AG04450 (cell line): ENCODE results near the gene GPR107. TPM values are rescaled to one million over a fixed set of nuclear protein-coding genes. Genes with fewer than 3 reads are reported as not detected.
A peak's percentile ranks its signal among the peaks of the same experiment; 100 is the strongest.

Experiments
- CTCF ChIA-PET: fragments of 300-600, 350-600 bp; formaldehyde crosslinking; extraction: SDS; loops from one replicate; lab custom pipeline; 2022; ENCODE audit warnings: antibody characterized with exemption, inconsistent platforms; lab: Charles Lee
- POLR2A ChIA-PET: fragments of 350-600 bp; formaldehyde crosslinking; extraction: SDS; loops from one replicate; lab custom pipeline; 2021; ENCODE audit warnings: antibody characterized with exemption, inconsistent platforms; lab: Yijun Ruan, JAX
- DNase-seq: peaks from one replicate; pipeline ENCODE4 v3.0.0-alpha.2; 2011; ENCODE audit warnings: low read depth, low spot score
- H3K27ac ChIP-seq: one replicate; pipeline ENCODE4 v1.5.1; 2012; ENCODE audit warnings: low read depth, low read length, control low read depth
- H3K27me3 ChIP-seq: one replicate; pipeline ENCODE4 v1.6.0; 2012; ENCODE audit warnings: low read length; ENCODE audit not compliant: control insufficient read depth, insufficient read depth
- H3K4me3 ChIP-seq: 2 replicates; pipeline ENCODE4 v1.5.1; 2011; ENCODE audit warnings: mild to moderate bottlenecking, low read depth, low read length, control low read depth
- H3K9me3 ChIP-seq: 2 replicates; pipeline ENCODE4 v1.5.1; 2012; ENCODE audit warnings: low read length; ENCODE audit not compliant: control insufficient read depth, insufficient read depth
- CTCF ChIP-seq: IDR thresholded peaks from 2 replicates; pipeline ENCODE4 v1.5.1; 2011; ENCODE audit warnings: low read depth, low read length, control low read depth, inconsistent platforms
- polyA plus RNA-seq: library from polyadenylated mRNA; depleted of rRNA; stranded (reverse); fragments of >200 nt; gene quantifications from 2 replicates; pipeline ENCODE4 v1.2.3, GENCODE V29; 2011

GPR107 gene
- polyA plus RNA-seq, 1 experiment, result 45.1 TPM

DNA sequence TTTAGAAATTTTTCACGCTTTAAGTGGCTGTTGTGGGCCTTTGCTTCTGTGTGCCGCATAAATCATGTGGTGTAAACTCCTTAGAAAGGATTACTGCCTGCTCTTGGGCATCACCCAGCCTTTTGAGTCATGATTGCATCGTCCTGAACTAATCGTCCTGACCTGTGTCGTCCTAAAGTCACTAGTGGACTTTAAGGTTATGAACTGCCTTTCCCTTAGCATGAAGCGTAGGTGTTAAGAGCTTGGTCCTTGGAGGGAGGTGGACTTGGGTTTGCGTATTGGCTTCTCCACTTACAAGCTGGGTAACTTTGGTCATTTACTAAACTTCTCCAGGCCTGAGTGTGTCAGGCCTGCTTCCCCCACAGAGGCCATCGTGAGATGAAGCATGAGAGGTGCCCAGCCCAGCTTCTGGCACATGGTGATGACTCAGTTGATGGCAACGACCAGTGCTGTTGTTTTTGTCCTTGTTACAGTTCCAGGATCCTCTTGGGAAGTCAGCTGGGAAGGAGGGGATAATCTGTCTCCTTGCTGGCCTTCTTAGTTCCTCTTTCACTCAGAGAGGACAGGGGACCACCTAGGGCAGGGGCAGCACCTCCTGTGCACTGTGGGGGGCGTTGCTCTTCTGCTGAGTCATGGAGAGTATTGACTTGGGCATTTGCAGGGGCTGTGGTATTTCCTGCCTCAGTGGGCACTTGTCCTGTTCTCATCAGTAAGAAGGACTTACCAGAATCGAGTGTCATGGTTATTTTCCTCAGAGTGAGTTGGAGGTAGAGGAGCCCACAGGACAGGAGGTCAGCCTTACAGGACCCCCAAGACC, 64.3 kb downstream of the GPR107 start:
- no peaks in the 10 kb centered on the region for H3K27me3 ChIP-seq
- no peak for TF ChIP-seq CTCF
- no peak for DNase-seq
- H3K9me3 ChIP-seq, result no peaks in the 10 kb centered on the region; the same call in 1 of the 2 replicates
- H3K27ac ChIP-seq, result peak overlapping the region; percentile 47
- CTCF ChIA-PET, result interaction anchor here (5.2 kb wide), 1 partner anchor 11 kb away, joined by 22 read pairs; no protein-coding TSS in a partner anchor
- no peak overlapping the region for H3K4me3 ChIP-seq
- POLR2A ChIA-PET, result no interaction called here

GRCh38 chr9:130118841-130119518, 65.3 kb downstream of the GPR107 start:
- Histone ChIP-seq H3K9me3 (no peaks in the 10 kb centered on the region; the same call in 1 of the 2 replicates), H3K27ac (no peak overlapping the region), H3K4me3 (no peak overlapping the region), H3K27me3 (no peaks in the 10 kb centered on the region)
- no peak for DNase-seq
- TF ChIP-seq CTCF, result no peak
- CTCF ChIA-PET, result interaction anchor here (5.2 kb wide), 1 partner anchor 12 kb away, joined by 22 read pairs; no protein-coding TSS in a partner anchor
- POLR2A ChIA-PET, result no interaction called here

DNA sequence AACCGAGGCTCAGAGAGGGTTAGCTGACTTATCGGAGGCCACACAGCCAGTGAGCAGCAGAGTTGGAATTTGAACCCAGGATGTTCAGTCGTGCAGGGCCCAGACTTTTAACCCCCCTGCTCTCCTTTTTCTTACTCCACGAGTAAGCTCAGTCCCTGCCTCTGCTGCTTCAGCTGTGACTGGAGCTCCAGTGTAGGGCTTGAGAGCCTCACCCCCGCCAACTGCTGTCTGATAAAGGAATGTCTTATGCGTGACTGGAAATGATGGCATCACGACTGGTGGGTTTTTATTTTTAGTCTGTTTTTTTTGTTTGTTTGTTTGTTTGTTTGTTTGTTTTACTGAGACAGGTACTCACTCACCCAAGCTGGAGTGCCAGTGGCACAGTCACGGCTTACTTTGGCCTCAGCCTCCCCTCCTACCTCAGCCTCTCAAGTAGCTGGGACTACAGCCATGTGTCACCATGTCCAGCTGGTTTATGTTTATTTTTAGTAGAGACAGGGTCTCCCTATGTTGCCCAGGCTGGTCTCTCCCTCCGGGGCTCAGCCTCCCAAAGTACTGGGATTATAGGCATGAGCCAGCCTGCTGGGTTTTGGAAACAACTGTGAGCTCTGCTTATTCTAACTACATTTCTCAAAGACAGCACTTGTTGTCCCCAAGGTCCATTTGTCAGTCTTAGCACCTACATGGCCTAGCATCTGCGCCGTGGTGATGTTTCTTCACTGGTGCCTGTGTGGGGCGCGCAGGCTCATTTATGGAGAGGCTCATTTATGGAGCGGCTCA, 66.0 kb downstream of the GPR107 start:
- Histone ChIP-seq H3K4me3 (no peak overlapping the region), H3K9me3 (no peaks in the 10 kb centered on the region; the same call in 1 of the 2 replicates), H3K27ac (no peak overlapping the region), H3K27me3 (no peaks in the 10 kb centered on the region)
- ChIA-PET CTCF (interaction anchor here (1.0 to 5.2 kb wide), 2 partner anchors 12 to 117 kb away, joined by 6 to 22 read pairs; no protein-coding TSS in a partner anchor), POLR2A (no interaction called here)
- no peak for DNase-seq
- no peak for TF ChIP-seq CTCF

- Histone ChIP-seq H3K9me3 (no peaks in the 10 kb centered on the region; the same call in 1 of the 2 replicates), H3K4me3 (no peak overlapping the region), H3K27ac (no peak overlapping the region), H3K27me3 (no peaks in the 10 kb centered on the region)
- DNase-seq, result no peak
- POLR2A ChIA-PET, result no interaction called here
- CTCF ChIA-PET, result interaction anchor here (1.0 to 5.2 kb wide), 2 partner anchors 13 to 116 kb away, joined by 6 to 22 read pairs; no protein-coding TSS in a partner anchor
- no peak for TF ChIP-seq CTCF
Observed at GRCh38 chr9:130120299-130120587, 66.5 kb downstream of the GPR107 start.
